Lower leg skin (tissue), 3 donors: ENCODE measurements around the gene RHBDF1.

Experiments used
- CTCF ChIP-seq, 3 donors: fragments of 450-650 bp; IDR thresholded peaks; one replicate each; pipeline ENCODE4 v1.5.1; 2016; ENCODE audit warnings: antibody characterized with exemption in 3 of 3, mild to moderate bottlenecking in 3 of 3, moderate library complexity in 2 of 3
- POLR2A ChIP-seq, 2 donors: fragments of 450-650 bp; IDR thresholded peaks; one replicate each; pipeline ENCODE4 v1.6.1; 2016 to 2017; ENCODE audit warnings: antibody characterized with exemption in 2 of 2, mild to moderate bottlenecking in 1 of 2, moderate library complexity in 1 of 2

GRCh38 chr16:119295-119694 is 46.9 kb upstream of the RHBDF1 start:
- TF ChIP-seq CTCF (IDR thresholded peaks at IDR 0.05) (no peak), POLR2A (IDR thresholded peaks at IDR 0.05) (no peak)
